GM20000 (cell line): ENCODE results near the gene COMMD7.
"Not testable (repeated sequence)": the region's sequence is repeated elsewhere in the genome, so short reads cannot be mapped to it uniquely, and the experiment has no call there.

Experiments used
- DNase-seq: peaks from one replicate; pipeline ENCODE4 v3.0.0; 2012; ENCODE audit warnings: low spot score
- TF ChIP-seq, protein P1 (sequence below): IDR thresholded peaks from 2 replicates; pipeline ENCODE4 v1.5.1; 2012; ENCODE audit warnings: mild to moderate bottlenecking, control low read depth; ENCODE audit errors: extremely low read depth, missing control alignments

COMMD7 gene

DNA sequence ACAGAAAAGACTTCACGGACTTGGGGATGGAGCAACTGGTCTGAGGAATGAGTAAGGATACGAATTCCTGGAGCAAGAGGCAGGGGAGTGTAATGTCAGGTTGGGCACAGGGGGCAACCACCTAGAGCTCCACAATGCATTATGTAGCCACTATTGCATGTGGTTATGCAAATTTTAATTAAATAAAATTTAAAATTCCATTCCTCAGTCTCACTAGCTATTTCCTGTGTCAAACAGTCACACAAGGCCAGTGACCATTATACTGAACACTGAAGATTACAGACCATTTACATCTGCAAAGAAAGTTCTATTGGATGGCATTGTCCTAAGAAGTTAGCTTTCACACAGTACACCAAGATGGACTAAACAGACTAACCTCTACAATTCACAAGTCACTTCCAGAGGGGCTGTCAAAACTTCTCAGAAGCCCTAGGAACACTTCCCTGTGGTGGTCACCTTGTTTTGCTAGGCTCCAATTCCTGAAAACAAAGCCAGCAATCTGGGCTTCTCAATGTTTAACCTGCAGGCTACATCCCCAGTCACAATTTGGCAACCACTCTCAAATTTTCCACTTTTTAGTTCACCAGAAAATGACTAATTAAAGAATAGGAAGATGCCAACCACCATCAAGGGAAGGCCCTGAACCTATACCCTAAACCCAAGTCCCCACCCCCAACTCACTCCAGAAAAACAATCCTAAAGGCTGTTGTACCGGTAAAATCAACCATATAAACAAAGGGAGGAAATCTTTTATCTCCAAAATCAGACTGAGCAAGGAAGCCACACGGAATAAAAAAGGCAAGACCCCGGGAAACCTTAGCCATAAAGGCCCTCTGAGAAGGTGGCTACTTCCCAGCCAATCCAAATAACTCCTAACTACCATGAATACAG is 35.3 kb downstream of the COMMD7 start:
- TF ChIP-seq, protein P1, sequence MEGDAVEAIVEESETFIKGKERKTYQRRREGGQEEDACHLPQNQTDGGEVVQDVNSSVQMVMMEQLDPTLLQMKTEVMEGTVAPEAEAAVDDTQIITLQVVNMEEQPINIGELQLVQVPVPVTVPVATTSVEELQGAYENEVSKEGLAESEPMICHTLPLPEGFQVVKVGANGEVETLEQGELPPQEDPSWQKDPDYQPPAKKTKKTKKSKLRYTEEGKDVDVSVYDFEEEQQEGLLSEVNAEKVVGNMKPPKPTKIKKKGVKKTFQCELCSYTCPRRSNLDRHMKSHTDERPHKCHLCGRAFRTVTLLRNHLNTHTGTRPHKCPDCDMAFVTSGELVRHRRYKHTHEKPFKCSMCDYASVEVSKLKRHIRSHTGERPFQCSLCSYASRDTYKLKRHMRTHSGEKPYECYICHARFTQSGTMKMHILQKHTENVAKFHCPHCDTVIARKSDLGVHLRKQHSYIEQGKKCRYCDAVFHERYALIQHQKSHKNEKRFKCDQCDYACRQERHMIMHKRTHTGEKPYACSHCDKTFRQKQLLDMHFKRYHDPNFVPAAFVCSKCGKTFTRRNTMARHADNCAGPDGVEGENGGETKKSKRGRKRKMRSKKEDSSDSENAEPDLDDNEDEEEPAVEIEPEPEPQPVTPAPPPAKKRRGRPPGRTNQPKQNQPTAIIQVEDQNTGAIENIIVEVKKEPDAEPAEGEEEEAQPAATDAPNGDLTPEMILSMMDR = no peak
- DNase-seq = no peak

DNA sequence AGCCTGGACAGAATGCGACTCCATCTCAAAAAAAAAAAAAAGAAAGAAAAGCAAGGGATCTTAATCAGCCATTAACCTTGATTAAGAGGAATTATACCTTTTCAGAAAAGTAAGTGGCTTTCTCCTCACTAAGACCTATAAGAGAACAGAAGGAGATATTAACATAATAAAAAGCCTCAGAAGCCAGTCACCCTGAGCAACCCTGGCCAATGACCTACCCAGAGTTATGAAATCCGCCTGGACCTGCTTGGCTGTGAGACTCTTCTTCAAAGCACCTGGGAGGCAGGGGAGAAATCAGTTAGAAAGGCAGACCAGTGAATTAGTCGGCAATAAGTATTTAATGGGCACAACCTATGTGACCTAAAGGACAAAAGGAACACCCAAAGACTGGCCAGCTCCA is 36.8 kb downstream of the COMMD7 start:
- TF ChIP-seq, protein P1 = no peak
- no peak for DNase-seq

DNA sequence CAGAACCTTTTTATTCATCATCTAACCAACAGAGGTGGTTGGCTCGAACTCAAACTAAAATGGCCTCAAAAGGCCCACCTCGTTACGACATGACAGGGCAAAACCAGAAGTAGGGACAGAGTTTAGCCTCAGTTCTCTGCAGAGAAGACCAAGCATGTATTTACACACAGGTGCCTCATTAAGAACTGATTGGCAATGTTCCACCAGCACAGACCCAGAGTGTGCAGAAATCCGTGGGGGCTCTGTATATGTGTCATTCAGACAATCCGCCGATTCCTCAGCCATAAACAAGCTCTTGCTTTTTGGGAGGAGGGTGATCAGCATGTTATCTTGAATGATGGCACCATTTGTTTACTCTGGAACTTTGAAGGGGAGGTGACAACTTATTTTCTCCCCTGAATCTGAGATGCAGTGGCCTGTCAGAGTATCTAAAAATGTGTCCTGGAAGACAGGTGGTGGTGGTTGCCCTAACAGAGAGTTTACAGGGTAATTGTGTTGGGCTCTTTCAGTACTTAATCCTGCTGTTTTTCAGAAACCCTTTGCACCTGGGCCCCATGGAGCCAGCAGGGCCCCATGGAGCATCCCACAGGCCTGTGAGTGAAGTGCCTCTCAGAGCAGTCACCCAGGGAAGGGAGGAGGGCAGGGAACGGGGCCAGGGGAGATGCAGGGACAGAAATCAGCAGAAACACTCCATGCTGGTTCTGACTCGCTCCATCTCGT is 40.4 kb downstream of the COMMD7 start:
- no peak for DNase-seq
- TF ChIP-seq, protein P1 = no peak

DNA sequence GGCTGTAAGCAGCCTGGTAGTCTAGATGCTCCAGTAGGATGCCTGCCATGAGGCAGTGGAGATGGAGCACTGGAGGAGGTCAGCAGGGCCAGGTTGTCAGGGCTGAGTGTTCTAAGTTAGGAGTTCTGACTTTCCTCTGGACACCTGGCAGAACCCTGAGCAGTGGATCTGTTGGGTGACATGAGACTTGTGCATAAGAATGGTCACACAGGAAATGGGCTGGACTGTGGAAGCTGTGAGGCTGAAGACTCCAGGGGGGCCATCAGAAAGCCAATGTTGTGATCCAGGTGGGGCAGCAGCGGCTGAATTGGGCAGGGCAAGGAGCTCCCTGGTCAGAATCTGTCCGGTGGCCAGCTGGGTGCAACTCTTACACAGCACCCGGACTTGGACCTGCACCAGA is 45.7 kb downstream of the COMMD7 start:
- no peak for DNase-seq
- TF ChIP-seq, protein P1 = no peak

DNA sequence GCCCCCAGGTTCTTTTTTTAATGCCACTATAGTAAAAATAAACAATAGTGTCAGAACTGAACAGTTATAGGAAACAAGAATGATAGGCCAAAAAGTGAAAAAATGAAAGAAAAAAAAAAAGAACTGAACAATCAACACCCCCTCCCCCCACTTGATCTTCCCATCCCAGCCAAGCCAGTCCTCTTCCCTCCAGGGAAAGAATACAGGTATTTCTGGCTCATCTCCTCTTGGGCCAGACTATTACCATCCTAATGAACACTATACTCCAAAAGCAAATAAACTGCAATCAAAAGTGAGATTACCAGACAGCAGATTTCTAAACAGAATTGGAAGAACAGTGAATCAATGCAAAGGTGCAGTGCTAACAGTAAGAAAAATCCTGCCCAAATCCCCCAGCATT is 48.2 kb downstream of the COMMD7 start:
- TF ChIP-seq, protein P1 = no peak

DNA sequence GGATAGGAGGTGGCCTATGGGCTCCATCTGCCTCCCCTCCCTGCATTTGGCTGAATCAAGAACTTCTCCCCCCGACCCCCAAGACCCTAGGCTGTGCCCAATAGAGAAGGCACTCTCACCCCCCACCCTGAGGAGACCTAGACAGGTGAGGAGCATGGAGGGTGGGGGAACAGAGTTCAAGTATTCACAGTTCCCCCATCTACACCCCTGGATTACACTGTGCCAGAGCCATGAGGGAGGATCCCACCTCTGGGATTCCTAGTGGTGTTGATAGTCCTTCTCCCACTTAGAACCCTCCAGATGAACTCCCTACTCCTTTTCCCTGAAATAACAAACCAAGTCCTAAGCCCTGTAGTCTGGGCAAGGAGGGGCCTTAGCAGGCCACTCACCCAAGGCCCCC is 54.3 kb downstream of the COMMD7 start:
- DNase-seq = not testable (repeated sequence)

More for the DNA sequence above, 48.2 kb downstream of the COMMD7 start:
- no peak for DNase-seq

DNA sequence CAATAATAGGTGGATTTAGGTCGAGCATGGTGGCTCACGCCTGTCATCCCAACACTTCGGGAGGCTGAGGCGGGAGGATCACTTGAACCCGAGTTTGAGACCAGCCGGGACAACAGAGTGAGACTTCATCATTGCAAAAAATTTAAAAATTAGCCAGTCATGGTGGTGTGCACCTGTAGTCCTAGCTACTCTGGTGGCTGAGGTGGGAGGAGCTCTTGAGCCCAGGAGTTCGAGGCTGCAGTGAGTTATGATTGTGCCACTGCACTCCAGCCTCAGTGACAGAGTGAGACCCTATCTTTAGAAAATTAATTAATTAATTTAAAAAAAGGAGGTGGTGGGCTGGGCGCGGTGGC is 56.1 kb downstream of the COMMD7 start:
- DNase-seq = no peak
- TF ChIP-seq, protein P1 = no peak
